H1 (cell line): Measurements from ENCODE around the gene PRRG3. TPM values are rescaled to one million over a fixed set of nuclear protein-coding genes. Genes with fewer than 3 reads are reported as not detected.

Experiments used
- CTCF ChIA-PET: fragments of 300-600 bp; sonication (Branson Sonifier 250); formaldehyde crosslinking; loops from one replicate; lab custom pipeline; 2021; ENCODE audit not compliant: partially characterized antibody; lab: Charles Lee
- POLR2A ChIA-PET: fragments of 300-600 bp; sonication (Branson Sonifier 250); formaldehyde crosslinking; loops from one replicate; lab custom pipeline; 2021; ENCODE audit warnings: inconsistent platforms; ENCODE audit not compliant: partially characterized antibody; lab: Charles Lee
- DNase-seq, 2 experiments: peaks; one replicate each; pipeline versions ENCODE4 v3.0.0 to v3.0.0-alpha.2; 2010 to 2022; ENCODE audit warnings: low spot score in 2 of 2, low read depth in 1 of 2, mixed read lengths in 1 of 2
- FAIRE-seq: peaks from 2 replicates; lab custom pipeline; 2011; peaks lifted over from hg19 to GRCh38; lab: Jason Lieb, UNC
- H2AFZ ChIP-seq: 2 replicates; pipeline ENCODE4 v1.8.1; 2012; ENCODE audit warnings: low read length, inconsistent platforms
- H2AK5ac ChIP-seq: 2 replicates; pipeline ENCODE4 v1.6.1; 2013; ENCODE audit warnings: low read depth, low read length
- H2BK120ac ChIP-seq: replicated peaks from 2 replicates; pipeline ENCODE3; 2013; ENCODE audit warnings: low read depth, low read length, inconsistent platforms
- H2BK12ac ChIP-seq: 2 replicates; pipeline ENCODE4 v1.6.1; 2013; ENCODE audit warnings: low read depth, low read length
- H2BK15ac ChIP-seq: 2 replicates; pipeline ENCODE4 v1.6.1; 2013; ENCODE audit warnings: low read length
- H2BK20ac ChIP-seq: 2 replicates; pipeline ENCODE4 v1.6.1; 2013; ENCODE audit warnings: low read length
- H2BK5ac ChIP-seq: 2 replicates; pipeline ENCODE4 v1.6.1; 2013; ENCODE audit warnings: low read depth, low read length
- H3K14ac ChIP-seq: 2 replicates; pipeline ENCODE4 v1.6.1; 2013; ENCODE audit warnings: inconsistent platforms; ENCODE audit not compliant: insufficient read length
- H3K18ac ChIP-seq: 2 replicates; pipeline ENCODE4 v1.6.1; 2013; ENCODE audit warnings: low read length; ENCODE audit errors: extremely low read depth
- H3K23ac ChIP-seq: 2 replicates; pipeline ENCODE4 v1.6.1; 2013; ENCODE audit warnings: inconsistent platforms; ENCODE audit not compliant: insufficient read length
- H3K23me2 ChIP-seq: 2 replicates; pipeline ENCODE4 v1.6.1; 2013; ENCODE audit warnings: low read depth, low read length
- H3K27ac ChIP-seq: 2 replicates; pipeline ENCODE4 v1.6.1; 2011; ENCODE audit warnings: low read depth, low read length, inconsistent platforms
- H3K27me3 ChIP-seq, 4 experiments: replicated peaks in 1 of 4; 1 replicate in 1 of 4; 2 replicates in 3 of 4; pipeline versions ENCODE4 v1.6.1 to v1.8.1; 2011 to 2013; ENCODE audit warnings: low read length in 3 of 4, mild to moderate bottlenecking in 3 of 4, inconsistent platforms in 2 of 4, mixed read lengths in 2 of 4, moderate library complexity in 1 of 4; ENCODE audit not compliant: control insufficient read depth in 3 of 4, insufficient read depth in 3 of 4; ENCODE audit errors: extremely low read depth in 1 of 4
- H3K36me3 ChIP-seq, 4 experiments: 2 replicates each; pipeline versions ENCODE4 v1.6.1 to v1.8.1; 2011 to 2013; ENCODE audit warnings: mild to moderate bottlenecking in 4 of 4, low read length in 3 of 4, moderate library complexity in 2 of 4, control low read depth in 1 of 4, inconsistent platforms in 1 of 4; ENCODE audit not compliant: insufficient read depth in 4 of 4, control insufficient read depth in 2 of 4
- H3K4ac ChIP-seq: replicated peaks from 2 replicates; pipeline ENCODE3; 2013; ENCODE audit warnings: low read length, low read depth, mixed read lengths, inconsistent platforms; ENCODE audit not compliant: insufficient read length
- H3K4me1 ChIP-seq, 4 experiments: replicated peaks in 1 of 4; 1 replicate in 1 of 4; 2 replicates in 3 of 4; pipeline versions ENCODE4 v1.6.1 to v1.8.1; 2011 to 2013; ENCODE audit warnings: low read length in 3 of 4, inconsistent platforms in 2 of 4, mixed read lengths in 1 of 4; ENCODE audit not compliant: insufficient read depth in 4 of 4, control insufficient read depth in 3 of 4
- H3K4me2 ChIP-seq, 2 experiments: 2 replicates each; pipeline versions ENCODE4 v1.6.1 to v1.8.1; 2011 to 2013; ENCODE audit warnings: low read depth in 2 of 2, low read length in 2 of 2, control low read depth in 1 of 2, inconsistent platforms in 1 of 2, mild to moderate bottlenecking in 1 of 2; ENCODE audit not compliant: insufficient read depth in 1 of 2
- H3K4me3 ChIP-seq, 4 experiments: fragments of 200-600, 300-600 bp in 1 of 4; sonication (generic), shearing (Covaris generic), sonication (Bioruptor Twin) in 1 of 4; 2 replicates each; pipeline versions ENCODE4 v1.5.1 to v1.8.1; 2011 to 2016; ENCODE audit warnings: low read length in 4 of 4, low read depth in 3 of 4, control low read depth in 2 of 4, inconsistent platforms in 2 of 4, mild to moderate bottlenecking in 2 of 4, mixed read lengths in 1 of 4, moderate library complexity in 1 of 4; ENCODE audit not compliant: insufficient read depth in 2 of 4; ENCODE audit errors: extremely low read depth in 1 of 4
- H3K56ac ChIP-seq: replicated peaks from 2 replicates; pipeline ENCODE3; 2013; ENCODE audit warnings: low read depth, mild to moderate bottlenecking, mixed read lengths, low read length, inconsistent platforms; ENCODE audit not compliant: insufficient read length
- H3K79me1 ChIP-seq: 2 replicates; pipeline ENCODE4 v1.6.1; 2013; ENCODE audit warnings: low read depth, low read length, control low read depth
- H3K79me2 ChIP-seq, 2 experiments: 2 replicates each; pipeline versions ENCODE4 v1.6.1 to v1.8.1; 2012 to 2013; ENCODE audit warnings: low read length in 2 of 2, mild to moderate bottlenecking in 2 of 2, inconsistent platforms in 1 of 2; ENCODE audit not compliant: insufficient read depth in 2 of 2, control insufficient read depth in 1 of 2
- H3K9ac ChIP-seq, 4 experiments: replicated peaks in 1 of 4; 1 replicate in 1 of 4; 2 replicates in 3 of 4; pipeline versions ENCODE4 v1.6.1 to v1.8.1; 2011 to 2013; ENCODE audit warnings: low read depth in 3 of 4, low read length in 3 of 4, control low read depth in 2 of 4, mild to moderate bottlenecking in 2 of 4, moderate library complexity in 2 of 4, inconsistent platforms in 1 of 4; ENCODE audit errors: extremely low read depth in 1 of 4
- H3K9me3 ChIP-seq, 2 experiments: 2 replicates each; pipeline versions ENCODE4 v1.6.1 to v1.8.1; 2012 to 2013; ENCODE audit warnings: mild to moderate bottlenecking in 2 of 2, moderate library complexity in 2 of 2, control low read depth in 1 of 2, inconsistent platforms in 1 of 2, low read depth in 1 of 2, low read length in 1 of 2, mixed read lengths in 1 of 2; ENCODE audit not compliant: insufficient read depth in 2 of 2
- H4K20me1 ChIP-seq, 2 experiments: replicated peaks in 1 of 2; 2 replicates each; pipeline versions ENCODE3 to v1.8.1; 2011 to 2013; ENCODE audit warnings: inconsistent platforms in 2 of 2, low read length in 2 of 2, mild to moderate bottlenecking in 1 of 2; ENCODE audit not compliant: insufficient read depth in 2 of 2, control insufficient read depth in 1 of 2
- H4K5ac ChIP-seq: 2 replicates; pipeline ENCODE4 v1.6.1; 2013; ENCODE audit warnings: low read length, low read depth, mixed read lengths, inconsistent platforms; ENCODE audit not compliant: insufficient read length
- H4K8ac ChIP-seq: 2 replicates; pipeline ENCODE4 v1.8.0; 2013; ENCODE audit warnings: mild to moderate bottlenecking, moderate library complexity, low read length, inconsistent platforms; ENCODE audit not compliant: insufficient read depth; ENCODE audit errors: extremely low read depth
- H4K91ac ChIP-seq: replicated peaks from 2 replicates; pipeline ENCODE3; 2013; ENCODE audit warnings: low read length, mixed read lengths, inconsistent platforms; ENCODE audit not compliant: insufficient read length
- KDM5A ChIP-seq: fragments of 200-600 bp; IDR thresholded peaks from 2 replicates; pipeline ENCODE4 v1.7.1; 2012; ENCODE audit warnings: mild to moderate bottlenecking, low read length, inconsistent platforms, mixed read lengths
- RXRA ChIP-seq: IDR thresholded peaks from 2 replicates; pipeline ENCODE4 v1.6.1; 2011; ENCODE audit warnings: low read depth, mild to moderate bottlenecking, low read length, moderate library complexity; ENCODE audit not compliant: insufficient read depth
- TEAD4 ChIP-seq: IDR thresholded peaks from 2 replicates; pipeline ENCODE4 v1.6.1; 2012; ENCODE audit warnings: low read depth, low read length, inconsistent platforms, mixed read lengths
- WGBS, 2 experiments: shearing (Covaris generic) in 1 of 2; methylation state at CpG; one replicate each; pipeline versions ENCODE4 v1.1.6 to v1.1.7; 2013 to 2015; ENCODE audit warnings: low lambda C conversion rate in 2 of 2, mixed read lengths in 2 of 2, inconsistent platforms in 1 of 2, low coverage in 1 of 2, missing lambda C conversion rate in 1 of 2; ENCODE audit not compliant: insufficient replicate concordance in 2 of 2, insufficient coverage in 1 of 2, insufficient read length in 1 of 2; ENCODE audit errors: extremely low coverage in 1 of 2, missing lambda C conversion rate in 1 of 2; 5-methylcytosine and 5-hydroxymethylcytosine counted together
- polyA plus RNA-seq, 7 experiments: library from polyadenylated mRNA; depleted of rRNA in 3 of 7; stranded (reverse) in 5 of 7; unstranded in 2 of 7; fragments of >200 nt in 5 of 7; fragments of 200-250 nt in 2 of 7; gene quantifications; 1 replicate in 5 of 7; 2 replicates in 1 of 7; 4 replicates in 1 of 7; pipeline versions ENCODE4 v1.2.1 to v1.2.3, GENCODE V29; 2011 to 2013; ENCODE audit warnings: missing spikeins in 2 of 7, mixed read lengths in 2 of 7
- total RNA-seq: library from RNA; stranded (reverse); fragmentation: NEBNext Ultra II Directional; extraction: Animal tissue kit (Norgen Biotek cat#: 25700); gene quantifications from 2 replicates; pipeline ENCODE4 v1.2.1, GENCODE V29; 2021

PRRG3 gene
- total and polyA plus RNA-seq, 2 of the 8 experiments (the other 6 are each of a cell fraction or from before 2014, with no cell fraction given), result 4.2 to 5.4 TPM

DNA sequence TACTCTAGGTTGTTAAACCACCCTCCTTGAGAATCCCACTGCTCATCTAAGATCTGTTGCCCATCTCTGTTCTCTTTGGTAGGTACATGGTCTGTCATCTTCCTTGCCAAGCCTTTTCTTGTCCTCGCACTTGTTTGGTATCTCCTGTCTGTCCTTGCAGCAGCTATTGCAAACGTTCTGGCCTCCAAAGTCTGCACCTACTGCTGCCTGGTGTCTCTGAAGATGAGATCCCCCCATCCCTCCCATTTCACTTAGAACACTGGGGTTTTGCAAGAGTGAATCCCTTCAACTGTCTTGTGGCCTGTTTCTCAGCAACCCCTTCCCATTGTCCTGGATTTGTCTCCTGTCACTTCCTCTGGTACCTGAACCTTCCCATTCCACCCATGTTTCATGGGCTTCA, 40.0 kb downstream of the PRRG3 start:
- Histone ChIP-seq H2BK15ac (no peak overlapping the region), H3K27me3 (no peaks in the 10 kb centered on the region), H3K36me3 (no peaks in the 10 kb centered on the region), H3K4me2 (no peak overlapping the region), H3K79me1 (no peaks in the 10 kb centered on the region), H2BK20ac (no peak overlapping the region), H3K23ac (no peak overlapping the region), H2AFZ (no peak overlapping the region), H3K18ac (no peak overlapping the region), H3K4ac (no peak overlapping the region), H4K91ac (no peak overlapping the region), H2BK120ac (no peak overlapping the region), H3K56ac (no peak overlapping the region), H3K9me3 (no peaks in the 10 kb centered on the region), H2BK5ac (no peak overlapping the region), H4K8ac (no peak overlapping the region), H2AK5ac (no peak overlapping the region), H3K9ac (no peak overlapping the region), H3K14ac (no peak overlapping the region), H4K5ac (no peak overlapping the region), H4K20me1 (no peaks in the 10 kb centered on the region), H3K4me1 (no peaks in the 10 kb centered on the region), H3K27ac (no peak overlapping the region), H3K79me2 (no peaks in the 10 kb centered on the region), H3K23me2 (no peaks in the 10 kb centered on the region), H2BK12ac (no peak overlapping the region), H3K4me3 (no peak overlapping the region)
- no peak for FAIRE-seq
- CTCF ChIA-PET, result no interaction called here
- WGBS, 2 experiments, result 100% methylated on average over 2 of the region's 2 CpGs; no CpG with 5 or more reads in 1 of the 2 experiments
- POLR2A ChIA-PET, result no interaction called here
- DNase-seq, result no peak
- no peak for TF ChIP-seq RXRA
- TF ChIP-seq KDM5A, result no peak
- no peak for TF ChIP-seq TEAD4
